GM18870 (cell line): Measurements from ENCODE around the gene CRIP2.

Experiments
- ATAC-seq: cut with Tn5 transposase; IDR thresholded peaks from one replicate; pipeline ENCODE4 v1.9.1; 2021; ENCODE audit warnings: moderate library complexity; ENCODE audit not compliant: unreplicated experiment

The CRIP2 gene

GRCh38 chr14:105444859-105445258 is 29.8 kb upstream of the CRIP2 start:
- ATAC-seq: no peak

DNA sequence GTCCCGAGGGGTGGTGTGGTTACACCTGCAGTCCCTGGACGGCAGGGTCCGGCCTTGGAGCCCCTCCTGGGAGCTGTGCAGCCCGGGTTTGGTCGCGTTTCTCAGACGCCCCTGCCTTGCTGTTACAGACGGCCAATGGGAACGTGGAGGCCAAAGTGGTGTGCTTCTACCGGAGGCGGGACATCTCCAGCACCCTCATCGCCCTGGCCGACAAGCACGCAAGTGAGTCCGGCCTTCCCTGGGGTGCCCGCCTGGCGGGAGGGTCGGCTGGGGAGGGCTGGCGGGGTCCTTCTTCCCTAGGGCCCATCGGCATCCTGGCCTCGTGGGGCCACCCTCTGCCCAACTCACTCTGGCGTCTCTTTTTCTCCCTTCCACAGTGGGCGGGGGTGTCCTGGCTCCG is 29.3 kb upstream of the CRIP2 start:
- no peak for ATAC-seq

DNA sequence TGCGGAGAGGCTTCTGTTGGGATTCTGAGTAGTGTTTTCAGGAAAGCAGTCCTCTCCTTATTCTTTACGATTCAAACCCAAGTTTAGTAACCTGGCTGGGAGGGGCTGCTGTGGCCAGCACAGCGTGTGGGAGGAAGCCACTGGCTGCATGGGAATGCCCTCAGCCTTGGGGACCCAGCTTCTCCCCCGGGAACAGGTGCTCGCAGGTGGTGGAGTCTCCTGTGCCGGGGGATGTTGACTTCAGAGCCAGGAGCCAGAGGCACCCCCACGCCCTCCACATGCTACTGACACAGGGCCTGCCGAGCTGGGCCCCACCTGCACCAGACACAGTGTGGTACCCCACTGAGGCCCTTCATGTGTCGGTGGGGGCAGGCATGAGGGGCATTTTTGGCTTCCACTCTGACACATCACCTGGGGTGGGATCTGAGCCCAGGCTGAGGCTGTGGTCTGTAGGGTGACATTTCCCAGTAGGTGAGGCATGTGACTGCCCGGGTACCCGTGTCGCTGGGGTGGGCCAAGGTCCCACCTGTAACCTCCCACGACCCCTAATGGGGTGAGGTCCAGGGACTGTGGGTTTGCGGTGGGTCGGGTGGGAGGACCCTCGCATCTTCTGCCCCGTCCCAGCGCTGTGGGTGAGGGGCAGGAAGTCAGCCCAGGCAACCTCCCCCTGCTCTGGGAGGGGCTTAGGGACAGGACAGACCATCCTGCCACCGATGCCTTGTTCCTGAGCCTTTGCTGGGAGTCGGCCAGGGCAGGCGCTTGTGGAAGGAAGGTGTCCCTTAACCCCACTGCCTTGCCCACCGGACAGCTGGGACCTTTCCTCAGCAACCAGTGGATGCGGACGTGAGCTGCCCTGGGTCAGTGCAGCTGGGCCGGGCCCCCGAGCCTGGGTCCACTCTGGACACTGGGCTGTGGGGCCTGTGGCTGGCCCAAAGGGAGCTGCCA is 28.4 kb upstream of the CRIP2 start:
- no peak for ATAC-seq

DNA sequence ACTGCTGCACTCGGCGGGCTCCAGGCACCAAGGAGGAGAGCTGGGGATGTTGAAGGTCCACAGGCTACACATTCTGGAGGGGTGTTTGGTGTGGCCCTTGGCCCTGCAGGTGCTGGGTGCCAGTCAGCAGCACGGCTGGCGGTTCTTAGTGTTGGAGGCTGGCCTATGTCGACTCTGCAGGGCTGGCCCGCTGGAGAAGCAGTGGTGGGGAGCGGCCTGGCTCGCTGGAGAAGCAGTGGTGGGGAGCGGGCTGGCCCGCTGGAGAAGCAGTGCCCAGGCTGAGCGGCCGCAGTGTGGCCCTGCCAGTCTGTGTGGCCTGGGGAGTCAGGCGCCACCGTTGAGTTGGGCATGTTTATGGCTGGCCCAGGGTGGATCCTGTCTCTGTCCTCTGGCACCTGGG is 27.6 kb upstream of the CRIP2 start:
- no peak for ATAC-seq

- no peak for ATAC-seq
Observed at GRCh38 chr14:105447651-105448640, 26.7 kb upstream of the CRIP2 start.

- ATAC-seq: no peak
Observed at GRCh38 chr14:105448706-105449111, 25.9 kb upstream of the CRIP2 start.

DNA sequence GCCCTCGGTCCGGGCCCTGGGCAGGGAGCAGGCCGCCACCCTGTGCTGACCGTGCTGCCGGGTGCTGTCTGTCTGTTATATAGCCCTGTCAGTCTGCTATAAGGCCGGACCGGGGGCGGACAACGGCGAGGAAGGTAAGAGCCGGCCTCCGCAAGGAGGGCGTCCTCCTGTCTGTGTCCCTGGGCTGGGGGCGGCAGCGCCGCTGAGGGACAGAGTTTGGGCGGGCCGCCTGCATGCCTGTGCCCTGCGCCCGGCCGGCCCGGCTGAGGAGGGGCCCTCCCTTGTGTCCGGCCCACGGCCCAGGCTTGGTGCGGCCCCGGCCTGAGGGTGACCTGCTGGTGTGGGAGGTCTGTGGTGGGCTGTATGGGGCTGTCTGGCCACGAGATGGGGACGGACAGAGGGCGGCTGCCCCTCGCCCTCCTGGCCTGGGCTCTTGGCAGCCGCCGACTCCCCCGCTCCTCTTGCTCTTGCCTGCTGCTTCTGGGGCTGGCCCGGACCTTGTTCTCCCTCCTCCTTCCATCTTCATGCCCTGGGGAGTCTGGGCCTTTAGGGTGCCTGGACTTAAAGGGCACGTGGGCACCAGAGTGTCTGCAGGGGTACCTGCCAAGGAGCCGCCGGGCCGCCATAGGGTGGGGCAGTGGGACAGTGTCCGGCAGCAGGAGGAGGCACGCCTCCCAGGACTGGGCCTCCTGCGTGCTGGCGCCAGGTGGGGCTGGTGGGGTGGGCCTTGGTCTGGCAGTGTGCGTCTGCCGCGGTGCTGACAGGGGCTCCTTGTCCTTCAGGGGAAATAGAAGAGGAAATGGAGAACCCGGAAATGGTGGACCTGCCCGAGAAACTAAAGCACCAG is 25.1 kb upstream of the CRIP2 start:
- ATAC-seq: no peak

DNA sequence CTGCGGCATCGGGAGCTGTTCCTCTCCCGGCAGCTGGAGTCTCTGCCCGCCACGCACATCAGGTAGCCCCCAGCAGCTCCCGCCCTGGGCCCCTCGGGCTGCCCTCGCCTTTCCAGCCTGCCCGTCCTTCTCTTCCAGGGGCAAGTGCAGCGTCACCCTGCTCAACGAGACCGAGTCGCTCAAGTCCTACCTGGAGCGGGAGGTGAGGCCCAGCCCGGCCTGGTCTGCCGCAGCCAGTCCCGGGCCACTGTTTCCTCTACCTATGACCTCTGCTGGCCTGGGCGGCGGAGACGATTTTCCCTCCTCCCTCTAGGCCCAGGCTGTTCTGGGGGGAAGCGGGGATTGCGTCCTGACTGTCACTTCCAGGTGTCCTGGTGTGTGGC is 24.5 kb upstream of the CRIP2 start:
- ATAC-seq: no peak

- no peak for ATAC-seq
Observed at GRCh38 chr14:105450864-105451720, 23.5 kb upstream of the CRIP2 start.

- no peak for ATAC-seq
Observed at GRCh38 chr14:105452963-105453362, 21.7 kb upstream of the CRIP2 start.

- no peak for ATAC-seq
Observed at GRCh38 chr14:105453847-105454246, 20.8 kb upstream of the CRIP2 start.

GRCh38 chr14:105455086-105455640 is 19.5 kb upstream of the CRIP2 start:
- no peak for ATAC-seq

DNA sequence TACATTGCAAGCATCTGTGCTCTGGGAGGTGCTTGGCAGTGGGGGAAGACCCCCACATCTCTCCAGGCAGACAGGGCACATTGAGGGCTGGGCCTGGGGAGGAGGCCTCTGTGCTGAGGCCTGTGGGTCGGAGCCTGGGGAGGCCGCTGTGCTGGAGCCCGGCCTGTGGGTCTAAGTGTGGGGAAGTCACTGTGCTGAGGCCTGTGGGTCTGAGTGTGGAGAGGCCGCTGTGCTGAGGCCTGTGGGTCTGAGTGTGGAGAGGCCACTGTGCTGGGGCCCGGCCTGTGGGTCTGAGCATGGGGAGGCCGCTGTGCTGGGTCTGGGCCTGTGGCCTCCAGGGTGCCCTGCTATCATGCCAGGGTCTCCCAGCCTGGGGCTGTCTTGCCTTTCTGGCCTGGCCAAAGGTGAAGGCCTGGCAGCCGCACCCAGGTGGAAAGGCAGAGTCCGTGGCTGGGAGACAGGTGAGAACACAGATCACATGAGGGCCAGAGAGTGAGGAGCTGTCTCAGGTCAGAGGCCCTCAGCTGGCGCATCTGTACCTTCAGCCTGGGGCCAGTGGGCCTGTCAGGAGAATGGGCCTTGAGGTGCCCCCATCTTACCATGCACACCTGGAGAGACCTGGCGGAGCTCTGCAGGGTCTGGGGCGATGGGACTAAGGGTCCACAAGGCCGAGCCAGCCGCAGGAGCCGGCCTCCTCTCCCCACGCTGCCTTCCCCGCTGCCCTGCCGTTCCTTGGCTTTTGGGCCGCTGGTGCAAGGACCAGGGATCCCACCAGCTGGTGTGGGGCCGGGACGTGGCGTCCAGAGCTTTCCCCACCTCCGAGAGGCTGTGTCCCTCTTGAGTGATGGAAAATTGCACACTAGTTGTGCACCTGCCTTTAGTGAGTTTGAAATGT is 18.6 kb upstream of the CRIP2 start:
- ATAC-seq: no peak

DNA sequence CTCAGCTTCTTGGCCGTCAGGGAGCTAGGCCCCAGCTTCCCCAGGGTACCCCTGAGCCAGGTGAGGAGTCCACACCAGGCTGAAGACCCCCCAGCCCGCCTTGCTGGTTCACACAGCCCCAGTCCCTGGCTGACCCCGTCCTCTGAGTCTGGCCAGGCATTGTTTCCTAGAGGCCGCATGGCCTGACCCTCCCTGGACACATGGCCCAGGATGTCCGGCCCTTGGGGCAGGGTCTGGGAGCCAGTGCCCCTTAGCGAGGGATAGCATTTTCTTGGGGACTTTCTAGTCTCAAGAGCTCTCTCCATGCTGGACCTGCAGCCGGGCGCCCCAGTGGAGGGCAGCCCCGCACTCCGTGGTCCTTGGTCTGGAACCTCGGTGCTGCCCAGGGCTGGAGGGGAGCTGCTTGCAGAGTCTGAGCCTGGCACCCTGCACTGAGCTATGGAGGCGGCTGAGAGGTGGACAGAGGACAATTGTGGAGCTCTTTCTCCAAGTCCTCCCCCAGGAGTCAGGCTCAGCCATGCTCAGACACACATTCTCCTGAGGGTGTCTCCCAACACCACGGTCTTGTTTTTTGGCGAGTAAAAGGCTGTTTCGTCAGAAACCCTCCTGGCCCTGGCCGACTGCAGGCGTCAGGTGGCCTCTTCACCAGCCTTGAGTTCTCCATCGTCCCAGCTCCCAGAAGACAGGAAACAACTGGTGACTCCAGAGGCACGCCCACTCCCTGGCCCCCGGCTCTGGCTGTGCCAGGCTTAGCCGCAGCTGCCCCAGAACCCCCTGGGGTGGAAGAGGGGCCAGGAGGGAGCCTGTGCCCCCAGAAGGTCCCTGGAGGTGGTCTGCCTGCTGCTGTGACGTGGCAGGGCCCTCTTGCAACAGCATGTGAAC is 17.6 kb upstream of the CRIP2 start:
- no peak for ATAC-seq

DNA sequence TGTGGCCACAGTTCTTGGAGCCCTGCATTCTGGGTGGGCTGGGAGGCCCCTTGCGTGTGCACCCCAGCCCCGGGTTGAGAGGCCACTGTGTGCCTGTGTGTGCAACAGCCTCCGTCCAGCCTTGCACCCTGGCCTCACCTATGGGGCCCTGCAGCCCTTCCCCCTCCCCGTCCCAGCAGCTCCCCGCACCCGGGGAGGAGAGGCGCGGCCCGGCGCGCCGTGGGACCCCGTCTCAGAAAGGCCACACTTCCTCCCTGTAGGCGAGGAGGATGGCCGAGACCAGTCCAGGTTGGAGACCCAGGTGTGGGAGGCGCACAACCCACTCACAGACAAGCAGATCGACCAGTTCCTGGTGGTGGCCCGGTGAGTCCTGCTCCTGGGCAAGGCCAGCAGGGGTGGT is 16.6 kb upstream of the CRIP2 start:
- no peak for ATAC-seq

DNA sequence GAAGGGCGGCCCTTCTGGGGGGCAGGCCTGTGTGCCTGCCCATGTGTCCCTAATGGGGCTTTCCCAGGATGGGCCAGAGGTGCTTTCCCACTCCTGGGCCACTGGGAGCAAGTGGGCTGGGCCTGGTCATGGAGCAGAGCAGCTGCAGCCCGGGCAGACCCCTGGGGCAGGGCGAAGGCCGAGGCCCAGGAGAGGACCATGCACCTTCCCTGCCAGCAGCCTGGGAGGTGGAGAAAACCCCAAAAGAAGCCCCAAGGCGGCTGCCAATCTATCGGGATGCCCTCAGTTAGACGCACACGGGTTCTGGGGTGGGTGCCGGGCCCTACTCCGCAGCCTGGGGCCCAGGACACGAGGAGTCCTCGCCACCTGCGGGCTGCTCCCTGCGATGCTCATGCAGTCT is 16.1 kb upstream of the CRIP2 start:
- no peak for ATAC-seq

- no peak for ATAC-seq
Observed at GRCh38 chr14:105460116-105460515, 14.5 kb upstream of the CRIP2 start.

- ATAC-seq: no peak
Observed at GRCh38 chr14:105460616-105461015, 14.0 kb upstream of the CRIP2 start.
